Embryonic facial prominence (tissue), 1 donor: Measurements from ENCODE around the gene DDA1.

ENCODE experiments used
- DNase-seq: peaks from one replicate; pipeline ENCODE4 v3.0.0-alpha.2; 2016; ENCODE audit errors: extremely low spot score

DDA1 gene

DNA sequence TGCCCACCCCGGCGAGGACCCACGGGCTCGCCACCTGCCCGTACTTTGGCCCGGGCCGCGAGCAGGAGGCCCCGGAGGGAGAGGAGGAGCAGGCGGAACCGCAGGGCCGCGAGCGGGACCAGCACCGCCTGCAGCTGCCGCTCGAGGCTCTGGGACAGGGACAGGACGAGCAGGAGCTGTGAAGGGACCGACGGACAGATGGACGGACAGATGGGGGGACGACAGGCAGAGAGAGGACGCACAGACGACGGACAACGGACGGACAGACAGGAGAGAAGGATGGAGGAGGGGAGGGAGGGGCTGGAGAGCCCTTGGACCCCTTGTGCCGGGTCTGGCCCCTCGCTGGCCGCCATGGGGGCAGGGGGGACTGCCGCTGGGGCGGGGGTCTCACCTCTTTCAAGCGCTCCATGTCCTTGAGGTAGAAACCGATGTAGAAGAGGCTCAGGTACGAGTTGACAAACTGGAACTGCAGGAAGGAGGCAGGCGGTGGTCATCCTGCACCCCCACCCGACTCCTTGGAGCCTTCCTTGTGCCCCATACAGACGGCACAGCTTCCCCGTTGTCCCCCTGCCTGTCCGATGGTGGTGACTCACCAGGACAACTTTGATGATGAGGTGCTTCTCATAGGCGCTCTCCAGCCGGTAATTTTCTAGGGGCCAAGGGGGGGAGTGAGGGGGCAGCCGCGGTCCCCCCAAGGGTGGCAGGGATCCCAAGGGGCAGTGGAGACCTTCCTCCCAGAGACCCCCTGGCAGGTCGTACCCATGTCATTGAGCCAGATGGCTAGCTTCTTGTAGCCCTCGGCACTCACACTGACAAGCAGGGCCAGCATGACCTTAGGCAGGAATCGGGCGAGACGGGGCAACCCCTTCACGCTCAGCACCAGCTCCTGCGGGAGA lies 20.3 kb downstream of the DDA1 start:
- no peak for DNase-seq

DNA sequence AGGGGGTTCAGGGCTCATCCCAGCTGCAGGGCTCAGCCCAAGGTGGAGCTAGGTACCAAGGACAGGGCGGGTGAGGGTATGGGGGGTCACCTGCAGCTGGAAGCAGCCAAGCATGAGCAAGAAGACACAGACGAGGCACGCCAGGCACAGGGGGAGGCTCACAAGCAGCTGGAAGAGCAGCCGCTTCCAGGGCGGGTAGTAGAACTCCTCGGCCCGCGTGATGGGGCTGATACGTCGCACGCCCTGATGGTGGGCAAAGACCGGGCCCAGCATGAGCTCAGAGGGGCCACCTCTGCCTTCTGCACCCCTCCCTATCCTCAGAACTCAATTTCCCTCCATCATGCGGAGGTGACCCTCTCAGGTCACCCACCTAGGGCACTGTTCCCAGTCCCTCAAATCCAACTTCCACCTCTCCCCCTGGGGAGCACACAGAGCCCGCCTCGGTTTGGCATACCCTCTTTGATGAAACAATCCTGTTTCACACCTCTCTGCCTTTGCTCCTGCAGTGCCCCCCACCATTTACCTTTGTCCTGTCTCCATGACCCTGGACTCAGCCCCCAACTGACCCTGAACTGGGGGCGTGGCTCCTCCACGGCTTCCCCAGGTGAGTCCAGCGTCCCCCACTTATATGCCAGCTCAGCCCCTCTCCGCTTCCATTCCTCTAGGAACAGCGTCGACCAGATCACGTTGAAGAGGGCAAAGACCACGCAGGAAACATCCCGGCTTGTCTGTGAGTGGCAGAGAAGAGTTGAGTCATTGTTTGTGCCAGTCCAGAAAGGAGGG lies 21.1 kb downstream of the DDA1 start:
- DNase-seq, result no peak

DNA sequence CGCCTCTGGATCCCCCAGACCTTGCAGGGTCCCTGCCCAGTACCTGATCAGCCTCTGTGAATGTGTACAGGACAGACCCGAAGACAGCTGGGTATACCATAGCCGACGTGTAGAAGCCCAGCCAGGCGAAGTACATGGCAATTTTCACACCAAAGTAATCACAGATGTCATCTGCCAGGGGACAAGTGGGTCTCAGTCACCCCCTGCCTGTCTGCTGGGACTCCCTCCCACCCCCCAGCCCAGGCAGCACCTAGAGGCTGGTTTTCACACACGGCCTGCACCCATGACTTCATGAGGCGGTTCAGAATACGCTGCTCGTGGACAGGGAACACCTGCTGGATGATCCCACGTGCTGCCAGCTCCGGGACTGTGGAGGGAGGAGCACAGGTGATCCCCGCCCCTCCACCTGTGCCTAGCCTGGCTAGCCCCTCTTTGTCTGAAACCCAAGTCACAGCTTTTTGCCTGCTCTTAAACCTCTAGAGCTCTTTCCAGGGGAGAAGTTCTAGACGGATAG lies 21.7 kb downstream of the DDA1 start:
- DNase-seq, result no peak

GRCh38 chr19:17332360-17332676 lies 23.0 kb downstream of the DDA1 start:
- no peak for DNase-seq

GRCh38 chr19:17332677-17333581 lies 23.6 kb downstream of the DDA1 start:
- DNase-seq, result no peak

DNA sequence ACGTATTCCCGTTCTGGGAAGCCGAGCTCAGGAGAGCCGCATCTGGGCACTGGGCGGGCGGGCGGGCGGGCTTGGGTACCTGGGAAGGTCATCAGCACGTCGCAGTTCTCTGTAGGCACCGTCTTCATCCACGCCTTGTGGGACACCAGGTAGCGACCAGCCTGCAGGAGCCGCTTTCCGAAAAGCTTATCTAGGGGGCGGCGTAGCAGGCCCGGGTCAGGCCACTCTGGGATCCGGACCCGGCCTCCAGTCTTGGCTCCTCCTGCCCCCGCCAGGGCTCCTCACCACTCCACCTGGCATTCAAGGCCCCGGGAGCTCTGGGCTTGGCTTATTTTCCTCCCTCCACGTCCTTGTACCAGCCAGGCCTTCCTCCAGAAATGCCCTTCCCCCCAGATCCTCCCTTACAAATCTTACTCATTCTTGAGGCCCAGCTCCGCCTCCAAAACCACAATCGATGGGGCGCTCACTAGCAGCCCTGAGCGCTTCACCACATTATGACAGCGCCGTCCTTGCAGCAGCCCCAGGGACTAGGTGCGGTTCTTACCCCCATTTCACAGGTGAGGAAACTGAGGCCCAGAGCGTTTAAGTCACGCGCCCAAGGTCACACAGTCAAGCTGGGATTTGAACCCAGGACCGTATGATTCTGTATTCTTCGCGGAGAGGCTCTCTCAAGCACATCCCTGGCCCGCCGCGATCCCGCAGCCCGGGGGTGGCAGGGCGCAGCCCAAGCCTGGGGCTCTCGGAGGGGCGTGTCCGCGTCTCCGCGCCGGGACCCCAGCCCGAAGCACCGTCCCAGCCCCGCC lies 24.4 kb downstream of the DDA1 start:
- DNase-seq, result no peak

DNA sequence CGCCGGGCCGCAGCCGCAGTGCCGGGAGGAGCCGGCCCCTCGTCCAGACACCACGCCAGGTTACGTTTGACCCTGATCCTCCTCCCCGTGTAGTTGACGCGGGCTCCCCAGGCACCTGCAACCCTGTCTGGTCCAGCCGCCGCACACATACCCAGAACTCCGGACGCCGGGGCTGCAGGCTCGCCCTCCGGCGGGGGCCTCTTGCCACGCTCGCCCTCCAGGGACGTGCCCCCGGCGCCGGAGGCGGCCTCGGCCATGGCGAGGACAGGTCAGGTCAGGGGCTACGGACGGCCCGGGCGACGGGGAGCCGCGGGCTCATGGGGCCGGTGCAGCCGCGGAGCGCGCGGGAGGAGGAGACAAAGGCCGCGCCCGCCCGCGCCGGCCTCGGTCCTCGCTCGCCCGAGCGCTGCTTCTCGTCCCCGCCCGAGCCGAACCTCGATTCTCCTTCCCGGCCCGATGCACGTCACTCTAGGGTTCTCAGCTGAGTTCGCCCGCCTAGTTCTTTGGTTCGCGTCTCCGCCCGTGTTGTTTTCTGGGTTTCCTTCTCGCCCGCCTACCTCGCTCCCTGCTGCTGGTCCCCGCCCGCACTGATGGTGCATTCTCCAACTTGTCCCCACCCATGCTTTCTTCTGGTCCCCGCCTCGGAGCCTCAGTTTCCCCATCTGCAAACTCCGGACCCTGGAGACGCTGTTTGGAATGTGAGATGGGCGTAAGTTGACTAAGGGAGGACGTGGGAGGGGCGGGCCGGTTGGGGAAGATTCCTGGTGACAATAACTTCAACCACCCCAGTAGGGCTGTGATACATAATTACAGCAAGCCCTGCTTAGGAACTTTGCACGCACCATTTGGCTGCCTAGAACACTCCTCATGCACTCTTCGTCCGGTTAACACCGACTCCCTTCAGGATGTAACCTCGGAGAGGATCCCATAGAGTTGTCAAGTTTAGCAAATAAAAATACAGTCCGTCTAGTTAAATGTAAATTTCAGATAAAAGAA lies 25.3 kb downstream of the DDA1 start, which contains the start of gene ANO8:
TSS of gene ANO8 (minus strand) at position 442 of the 996 bp plus-strand sequence. CDS start at position 257, 185 bp downstream.
- DNase-seq, result peak; percentile 95

DNA sequence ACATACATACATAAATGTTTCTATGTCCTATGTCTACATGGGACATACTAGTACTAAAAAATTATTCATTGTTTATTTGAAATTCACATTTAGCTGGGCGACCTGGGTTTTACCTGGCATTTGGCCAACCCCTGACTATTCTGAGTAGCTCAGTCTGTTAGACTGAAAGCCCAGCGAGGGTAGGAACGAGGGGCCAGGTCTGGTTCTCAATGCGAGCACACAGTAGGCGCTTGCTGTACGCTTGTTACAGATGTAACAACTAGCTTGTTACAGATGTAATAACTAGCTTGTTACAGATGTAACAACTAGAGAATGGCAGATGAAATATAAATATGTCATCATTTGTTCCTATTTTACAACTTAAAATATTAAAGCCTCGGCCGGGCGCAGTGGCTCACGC lies 26.2 kb downstream of the DDA1 start:
- DNase-seq, result no peak

DNA sequence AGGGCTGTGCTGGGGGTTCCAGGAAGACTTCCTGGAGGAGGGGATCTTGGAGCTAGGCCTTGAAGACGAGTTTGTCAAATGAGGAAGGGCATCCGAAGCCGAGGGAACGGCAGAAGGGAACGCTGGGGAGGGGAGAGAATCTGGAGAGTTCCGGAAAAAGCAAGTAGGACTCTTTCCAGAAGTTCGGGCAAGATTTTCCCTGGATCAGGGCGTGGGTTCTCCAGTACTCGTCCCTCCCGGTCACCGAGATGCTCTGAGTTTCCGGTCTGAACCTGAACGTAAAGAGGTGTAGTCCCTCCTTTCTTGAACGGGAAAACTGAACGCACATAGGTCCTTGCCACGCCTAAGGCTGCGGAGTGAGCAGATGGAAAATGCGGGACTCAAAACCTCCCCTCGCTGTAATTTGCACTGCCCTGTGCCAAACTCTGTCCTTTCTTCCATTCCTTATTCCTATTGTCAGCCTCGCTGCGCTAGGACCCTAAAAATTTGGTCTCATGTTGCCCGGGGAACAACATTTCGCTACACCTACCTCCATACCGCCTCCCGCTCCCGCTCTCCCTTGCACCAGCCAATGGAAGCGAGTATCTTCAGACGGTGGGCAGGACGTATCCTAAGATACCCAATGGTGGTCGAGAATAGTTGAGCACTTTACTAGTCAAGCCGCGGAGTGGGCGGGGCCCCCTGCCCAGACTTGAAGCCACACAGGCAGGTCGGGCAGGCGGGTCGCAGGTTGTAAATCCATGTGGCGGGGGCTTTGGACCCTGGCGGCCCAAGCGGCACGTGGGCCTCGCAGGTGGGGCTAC lies 27.7 kb downstream of the DDA1 start, which contains the start of gene GTPBP3:
TSS of gene GTPBP3 (plus strand) at position 682 of the 803 bp plus-strand sequence. CDS start at position 741, 59 bp downstream.
- DNase-seq, result peak; percentile 98

DNA sequence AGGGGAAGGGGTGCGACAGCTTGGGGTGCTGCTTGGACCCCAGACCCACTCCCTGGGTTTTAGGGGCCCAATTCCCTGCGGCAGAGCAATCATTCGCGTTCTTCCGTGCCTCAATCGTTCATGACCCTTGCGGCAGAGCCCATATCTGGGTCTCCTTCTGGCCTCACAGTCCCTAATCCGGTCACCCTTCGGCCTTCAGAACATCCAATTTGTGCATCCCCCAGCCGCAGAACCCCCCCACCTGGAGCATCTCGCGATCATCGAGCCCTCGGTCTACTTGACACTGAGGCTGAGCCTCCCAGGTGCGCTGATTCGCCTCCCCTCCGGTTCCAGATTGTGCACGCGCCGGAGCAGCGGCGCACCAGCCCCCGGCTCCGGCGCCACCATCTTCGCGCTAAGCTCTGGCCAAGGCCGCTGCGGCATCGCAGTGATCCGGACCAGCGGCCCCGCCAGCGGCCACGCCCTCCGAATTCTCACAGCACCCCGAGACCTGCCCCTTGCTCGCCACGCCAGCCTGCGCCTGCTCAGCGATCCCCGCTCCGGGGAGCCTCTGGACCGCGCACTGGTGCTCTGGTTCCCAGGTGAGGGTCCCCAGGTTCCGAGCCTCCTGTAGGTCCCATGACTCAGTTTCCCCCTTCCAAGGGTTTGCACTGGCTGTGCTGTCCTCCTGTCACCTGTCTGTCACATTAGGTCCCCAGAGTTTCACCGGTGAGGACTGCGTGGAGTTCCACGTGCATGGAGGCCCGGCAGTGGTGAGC lies 28.5 kb downstream of the DDA1 start:
- no peak for DNase-seq

GRCh38 chr19:17338433-17339078 lies 29.2 kb downstream of the DDA1 start:
- no peak for DNase-seq

GRCh38 chr19:17339088-17339741 lies 29.9 kb downstream of the DDA1 start:
- DNase-seq, result no peak

DNA sequence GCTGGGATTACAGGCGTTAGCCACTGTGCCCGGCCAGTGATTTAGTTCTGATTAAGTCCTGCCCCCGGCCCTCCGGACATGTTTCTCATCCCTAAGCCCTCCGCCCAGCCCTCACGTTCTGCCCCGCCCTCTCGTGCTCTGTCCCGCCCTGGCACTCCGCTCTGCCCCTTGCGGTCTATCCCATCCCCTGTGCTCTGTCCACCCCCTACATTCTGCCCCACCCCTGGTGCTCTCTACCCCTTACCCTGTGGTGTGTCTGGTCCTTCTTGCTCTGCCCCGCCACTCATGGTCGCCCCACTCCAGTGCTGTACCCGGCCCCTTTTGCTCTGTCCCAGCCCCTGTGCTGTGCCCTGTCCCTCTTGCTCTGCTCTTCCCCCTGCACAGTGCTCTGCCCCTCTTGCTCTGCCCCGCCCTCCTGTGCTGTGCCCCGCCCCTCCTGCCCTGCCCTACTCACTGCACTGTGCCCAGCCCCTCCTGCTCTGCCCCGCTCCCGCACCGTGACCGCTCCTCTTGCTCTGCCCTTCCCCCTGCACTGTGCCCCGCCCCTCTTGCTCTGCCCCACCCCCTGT lies 31.0 kb downstream of the DDA1 start:
- DNase-seq, result no peak

DNA sequence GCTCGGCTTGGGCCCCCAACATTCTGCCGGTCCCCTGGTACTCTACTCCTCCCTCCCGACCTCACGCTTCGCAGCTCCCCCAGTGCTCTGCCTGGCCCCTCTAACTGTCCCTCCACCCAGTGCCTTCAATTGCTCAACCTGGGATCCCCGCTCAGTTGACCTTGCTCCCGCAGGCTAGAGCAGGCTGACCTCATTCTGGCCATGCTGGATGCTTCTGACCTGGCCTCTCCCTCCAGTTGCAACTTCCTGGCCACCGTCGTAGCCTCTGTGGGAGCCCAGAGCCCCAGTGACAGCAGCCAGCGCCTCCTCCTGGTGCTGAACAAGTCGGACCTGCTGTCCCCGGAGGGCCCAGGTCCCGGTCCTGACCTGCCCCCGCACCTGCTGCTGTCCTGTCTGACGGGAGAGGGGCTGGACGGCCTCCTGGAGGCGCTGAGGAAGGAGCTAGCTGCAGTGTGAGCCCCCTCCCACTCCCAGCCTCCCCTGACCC lies 31.6 kb downstream of the DDA1 start:
- DNase-seq, result no peak

DNA sequence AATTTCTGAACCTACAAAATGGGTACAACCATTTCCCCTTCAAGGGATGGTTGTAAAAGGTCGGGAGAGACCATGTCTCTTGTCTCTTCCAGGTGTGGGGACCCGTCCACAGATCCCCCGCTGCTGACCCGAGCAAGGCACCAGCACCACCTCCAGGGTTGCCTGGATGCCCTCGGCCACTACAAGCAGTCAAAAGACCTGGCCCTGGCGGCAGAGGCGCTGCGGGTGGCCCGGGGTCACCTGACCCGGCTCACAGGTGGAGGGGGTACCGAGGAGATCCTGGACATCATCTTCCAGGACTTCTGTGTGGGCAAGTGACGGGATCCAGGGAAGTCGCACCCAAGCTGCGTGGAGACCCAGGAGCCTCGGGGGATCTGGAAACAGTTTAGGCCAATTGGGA lies 32.0 kb downstream of the DDA1 start:
- DNase-seq, result no peak

DNA sequence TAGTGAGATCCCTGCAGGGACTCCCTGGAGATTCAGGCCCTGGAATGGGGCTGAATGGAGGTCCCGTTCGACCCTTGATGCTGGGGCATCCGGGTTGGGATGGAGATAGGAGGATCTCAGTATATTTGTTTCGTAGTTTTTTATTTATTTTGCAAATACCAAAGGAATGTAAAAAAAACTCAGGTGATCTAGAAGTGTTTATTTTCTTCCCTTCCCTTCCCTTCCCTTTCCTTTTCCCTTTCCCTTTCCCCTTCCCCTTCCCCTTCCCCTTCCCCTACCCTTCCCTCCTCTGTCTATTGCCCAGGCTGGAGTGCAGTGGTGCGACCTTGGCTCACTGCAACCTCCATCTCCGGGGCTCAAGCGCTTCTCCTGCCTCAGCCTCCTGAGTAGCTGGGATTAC lies 32.5 kb downstream of the DDA1 start:
- DNase-seq, result no peak
